ENCODE measurements around the gene EXOC6B.

- TF ChIP-seq CTCF (IDR thresholded peaks at IDR 0.05) (no peak), MYC (IDR thresholded peaks at IDR 0.05; ENCODE audit: borderline replicate concordance, low read length) (no peak), RFX5 (IDR thresholded peaks at IDR 0.05) (no peak), POLR2A (IDR thresholded peaks at IDR 0.05; ENCODE audit: low read length) (no peak)
- TF ChIP-seq, protein P1, sequence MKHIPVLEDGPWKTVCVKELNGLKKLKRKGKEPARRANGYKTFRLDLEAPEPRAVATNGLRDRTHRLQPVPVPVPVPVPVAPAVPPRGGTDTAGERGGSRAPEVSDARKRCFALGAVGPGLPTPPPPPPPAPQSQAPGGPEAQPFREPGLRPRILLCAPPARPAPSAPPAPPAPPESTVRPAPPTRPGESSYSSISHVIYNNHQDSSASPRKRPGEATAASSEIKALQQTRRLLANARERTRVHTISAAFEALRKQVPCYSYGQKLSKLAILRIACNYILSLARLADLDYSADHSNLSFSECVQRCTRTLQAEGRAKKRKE (CRISPR knock-in tag; IDR thresholded peaks at IDR 0.05; ENCODE audit: low read depth) = no peak
Measured at GRCh38 chr2:72759755-72760154, 66.1 kb downstream of the EXOC6B start.
